Measurements from ENCODE around the gene HECW1.
"Not testable (repeated sequence)": the region's sequence is repeated elsewhere in the genome, so short reads cannot be mapped to it uniquely, and the experiment has no call there.

The HECW1 gene

DNA sequence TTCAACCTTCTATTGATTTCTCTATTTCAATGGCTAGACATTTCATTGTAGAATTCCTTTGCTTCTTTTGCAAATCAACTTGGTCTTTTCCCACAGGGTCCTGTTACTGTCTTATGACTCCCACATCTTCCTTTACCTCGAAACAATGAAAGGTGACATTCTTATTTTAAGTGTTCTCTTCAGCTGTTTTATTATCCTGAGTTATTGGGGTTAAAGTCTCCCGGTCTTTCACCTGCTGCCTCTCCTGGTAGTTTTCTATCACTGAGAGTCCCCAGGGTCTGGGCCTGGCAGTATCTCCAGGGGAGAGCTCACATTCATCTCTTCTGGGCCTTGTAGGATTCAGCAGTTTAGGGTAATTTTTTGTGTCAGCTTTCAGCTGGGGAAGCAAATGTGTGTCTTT lies 95.8 kb downstream of the HECW1 start:
- DNase-seq (ENCODE audit: low read depth in 2 of 2), result no peak

DNA sequence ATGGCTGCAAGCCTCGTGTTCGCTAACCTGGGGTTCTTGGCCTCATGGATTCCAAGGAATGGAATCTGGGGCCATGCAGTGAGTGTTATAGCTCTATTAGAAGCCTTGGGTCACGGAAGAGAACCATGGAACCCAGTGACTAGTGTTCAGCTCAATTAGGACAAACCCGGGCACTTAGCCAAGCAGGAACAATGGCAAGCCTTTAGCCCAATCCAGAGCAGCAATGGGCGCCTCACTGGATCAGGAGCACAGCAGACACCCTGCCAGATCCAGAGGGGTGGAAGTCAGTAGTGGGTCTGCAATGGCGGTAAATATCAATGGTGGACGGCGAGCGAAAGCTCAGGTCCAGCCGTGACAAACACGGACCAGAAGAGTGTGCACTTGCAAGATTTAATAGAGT lies 98.1 kb downstream of the HECW1 start:
- not testable (repeated sequence) for DNase-seq (ENCODE audit: low read depth in 2 of 2)

DNA sequence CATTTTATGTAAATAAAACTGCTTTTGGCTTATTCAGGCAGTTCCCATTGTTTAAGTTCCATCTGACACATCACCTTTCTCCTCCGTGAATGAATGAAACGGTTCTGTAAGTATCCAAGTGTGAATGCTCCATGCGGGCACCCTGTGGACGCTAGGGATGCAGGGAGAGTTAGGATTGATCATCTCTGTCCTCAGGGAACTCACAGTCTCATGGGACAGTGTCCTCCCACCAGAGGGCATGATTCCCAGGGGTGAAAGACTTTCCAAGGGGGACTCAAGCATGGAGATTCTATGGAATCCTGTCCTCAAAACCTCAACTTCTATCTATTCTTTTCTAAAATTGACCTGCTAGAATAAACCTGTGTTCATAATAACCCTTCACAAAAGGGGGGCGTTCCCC lies 98.8 kb downstream of the HECW1 start:
- no peak for DNase-seq (ENCODE audit: low read depth in 2 of 2)

DNA sequence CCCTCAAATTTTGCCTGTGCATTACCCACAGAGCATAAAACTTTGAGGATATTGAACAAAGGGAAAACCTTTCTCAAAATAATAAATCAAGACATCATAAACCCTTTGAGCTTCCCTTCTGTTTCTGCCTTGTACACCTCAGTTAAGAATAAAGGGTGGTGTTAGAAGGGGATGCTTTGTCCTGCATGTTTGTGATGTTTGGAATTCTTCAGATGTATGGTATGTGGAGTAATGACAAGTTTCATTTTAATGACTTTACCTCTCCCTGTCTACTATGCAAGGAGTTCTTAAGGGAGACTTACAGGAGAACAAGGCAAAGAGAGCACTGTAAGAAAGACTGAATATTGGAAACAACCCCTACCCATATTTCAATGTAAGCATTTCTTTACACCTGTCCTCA lies 99.2 kb downstream of the HECW1 start:
- no peak for DNase-seq (ENCODE audit: low read depth in 2 of 2)

DNA sequence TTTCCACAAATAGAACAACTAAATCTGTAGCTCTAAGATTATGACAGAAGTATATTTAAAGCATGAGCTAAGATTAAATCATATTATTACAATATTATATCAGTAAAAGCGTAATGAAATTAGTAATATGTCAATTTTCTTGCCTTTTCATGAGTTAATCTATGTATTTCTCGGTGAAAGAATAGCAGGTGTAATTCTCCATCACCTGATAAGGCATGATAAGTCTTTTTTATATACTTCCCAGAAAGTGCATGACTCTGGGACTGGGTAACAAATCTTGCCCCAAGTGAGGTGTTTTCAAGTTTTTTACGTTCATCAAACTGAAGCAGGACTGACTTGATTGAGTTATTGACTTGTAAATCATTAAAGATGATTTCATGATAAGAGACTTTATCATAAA lies 100.5 kb downstream of the HECW1 start:
- no peak for DNase-seq (ENCODE audit: low read depth in 2 of 2)

DNA sequence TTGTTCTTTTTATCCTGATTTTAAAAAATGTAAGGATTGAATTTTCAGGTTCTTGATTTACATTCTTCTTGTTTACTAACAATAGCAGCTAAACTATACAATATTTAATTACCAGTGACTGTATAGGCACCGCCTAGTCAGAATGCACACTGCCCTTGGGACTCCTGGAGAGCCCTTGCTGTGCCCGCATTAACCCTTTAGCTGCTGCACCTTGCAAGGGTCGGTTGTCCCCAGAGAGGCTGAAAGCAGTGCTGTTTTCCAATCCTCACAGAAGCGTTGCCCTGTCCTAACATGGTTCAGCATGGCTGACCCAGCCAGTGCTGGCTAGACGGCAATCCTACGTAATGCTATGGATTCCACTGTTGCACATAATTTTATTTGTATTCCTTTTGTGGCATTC lies 102.6 kb downstream of the HECW1 start:
- DNase-seq (ENCODE audit: low read depth in 2 of 2), result no peak

DNA sequence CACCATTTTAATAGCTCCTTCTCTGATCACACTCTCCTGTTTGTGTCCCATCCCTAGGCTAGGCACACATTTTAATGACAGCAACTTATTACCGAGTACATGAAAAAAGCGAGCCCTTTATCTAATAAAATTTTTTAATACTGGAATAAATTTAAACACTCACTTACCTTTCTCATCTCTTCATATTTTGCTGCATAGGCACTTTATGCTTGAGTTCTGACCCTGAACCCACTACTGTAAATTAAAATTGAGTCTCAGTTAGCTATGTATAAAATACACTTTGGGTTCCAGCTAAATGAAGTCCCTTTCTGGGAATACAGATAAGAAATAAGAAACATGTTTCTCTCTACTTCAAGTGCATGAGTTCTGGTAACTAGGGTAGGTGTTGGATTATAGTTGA lies 104.6 kb downstream of the HECW1 start:
- DNase-seq (ENCODE audit: low read depth in 2 of 2), result no peak

DNA sequence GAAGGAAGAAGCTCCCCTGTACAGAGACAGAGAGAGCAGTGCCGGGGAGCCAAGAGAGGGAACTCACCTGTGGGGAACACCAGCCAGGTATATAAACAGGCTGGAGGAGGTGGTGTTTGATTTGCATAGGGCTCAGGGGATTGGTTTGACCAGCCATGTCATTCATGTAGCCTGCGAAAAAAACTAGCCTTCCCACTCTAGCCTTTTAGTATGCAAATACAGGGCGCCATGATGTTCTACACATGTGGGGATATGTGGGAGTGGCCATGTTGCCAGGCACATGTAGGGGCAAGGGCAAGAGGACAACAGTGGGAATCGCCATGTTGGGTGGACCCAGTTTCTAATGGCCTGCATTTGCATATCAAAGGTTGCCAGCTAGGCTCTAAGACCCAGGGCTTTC lies 106.5 kb downstream of the HECW1 start:
- not testable (repeated sequence) for DNase-seq (ENCODE audit: low read depth in 2 of 2)

DNA sequence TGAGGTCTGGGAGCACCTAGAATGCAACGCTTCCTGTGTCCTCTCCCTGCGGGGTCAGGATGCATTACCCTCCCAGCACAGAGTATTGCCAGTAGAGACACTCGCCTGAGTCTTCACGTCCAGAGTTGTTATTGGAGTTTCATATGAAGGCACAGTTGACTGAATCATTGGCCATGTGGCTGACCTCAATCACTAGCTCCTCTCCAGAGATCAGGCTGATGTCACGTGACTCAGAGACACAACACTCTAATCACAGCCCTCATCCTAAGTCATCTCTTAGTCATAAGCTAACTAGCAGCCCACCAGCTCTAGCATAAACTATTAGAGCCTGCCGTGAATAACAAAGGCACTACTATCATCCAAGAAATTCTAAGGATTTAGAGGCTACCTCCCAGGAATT lies 107.8 kb downstream of the HECW1 start:
- no peak for DNase-seq (ENCODE audit: low read depth in 2 of 2)

DNA sequence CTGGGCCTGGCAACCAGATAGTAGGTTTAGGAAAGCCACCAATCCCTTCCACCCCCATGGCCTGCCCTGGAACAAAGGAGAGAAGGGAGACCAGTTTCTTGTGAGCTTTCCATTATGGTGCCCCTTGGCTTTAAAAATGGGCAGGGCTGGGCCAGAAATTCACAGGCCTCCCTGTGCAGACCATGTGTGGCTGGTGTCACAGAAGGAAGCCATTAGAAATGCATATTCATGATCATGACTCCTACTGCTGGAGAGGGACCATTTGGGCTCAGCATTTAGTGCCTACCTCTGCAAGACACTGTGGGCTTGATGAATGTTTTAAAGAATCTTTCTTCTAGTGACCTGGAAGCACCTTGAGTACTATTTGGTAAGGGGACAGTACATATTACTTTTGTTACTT lies 108.3 kb downstream of the HECW1 start:
- DNase-seq (ENCODE audit: low read depth in 2 of 2), result no peak

DNA sequence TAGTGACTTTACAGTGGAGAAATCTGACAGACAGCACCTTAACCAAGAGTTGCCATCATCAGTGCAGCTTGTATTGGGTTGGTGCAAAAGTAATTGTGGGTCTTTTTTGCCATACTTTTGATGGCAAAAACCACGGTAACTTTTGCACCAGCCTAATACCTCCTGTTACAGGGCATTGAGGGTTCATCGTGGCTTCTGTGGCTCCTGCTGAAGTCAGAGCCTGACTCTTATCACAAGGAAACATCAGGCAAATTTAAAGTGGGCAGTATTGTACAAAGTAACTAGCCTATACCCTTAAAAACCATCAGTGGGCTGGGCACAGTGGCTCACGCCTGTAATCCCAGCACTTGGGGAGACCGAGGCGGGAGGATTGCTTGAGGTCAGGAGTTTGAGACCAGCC lies 117.4 kb downstream of the HECW1 start:
- DNase-seq (ENCODE audit: low read depth in 2 of 2), result no peak

DNA sequence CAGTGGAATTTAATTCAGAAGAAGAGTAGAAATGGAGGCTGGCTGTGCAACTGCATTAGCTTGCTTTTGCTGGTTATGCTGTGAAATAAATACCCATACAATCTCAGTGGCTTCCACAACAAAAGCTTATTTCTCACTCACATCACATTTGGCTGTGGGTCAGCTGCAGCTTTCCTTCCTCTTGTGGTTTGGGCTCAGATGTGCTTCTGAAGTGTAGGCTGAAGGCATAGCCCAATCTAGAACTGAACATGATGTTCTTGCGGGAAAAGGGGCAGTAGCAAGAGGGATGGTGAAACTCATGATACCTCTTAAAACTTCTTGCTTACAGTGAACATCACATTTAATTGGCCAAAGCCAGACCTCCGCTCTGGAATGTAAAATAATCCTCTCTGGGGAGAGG lies 119.9 kb downstream of the HECW1 start:
- DNase-seq (ENCODE audit: low read depth in 2 of 2), result no peak

DNA sequence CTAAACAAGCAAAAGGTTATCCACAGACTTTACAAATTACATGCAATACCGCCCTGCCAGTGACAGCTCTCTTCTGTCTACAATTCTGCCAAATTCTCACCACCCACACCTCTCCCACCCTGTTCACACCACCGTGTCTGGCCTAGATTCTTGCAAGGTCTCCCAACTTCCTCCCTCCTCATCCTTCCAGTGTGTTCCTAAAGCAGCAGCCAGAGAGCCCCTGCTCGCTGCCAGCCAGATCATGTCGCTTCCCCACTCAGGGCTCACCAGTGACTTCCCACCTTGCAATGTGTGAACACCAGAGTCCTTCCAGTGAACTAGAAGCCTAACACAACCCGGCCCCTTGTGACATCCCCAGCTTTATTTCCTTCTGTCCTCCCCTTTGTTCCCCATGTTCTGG lies 121.6 kb downstream of the HECW1 start:
- no peak for DNase-seq (ENCODE audit: low read depth in 2 of 2)

DNA sequence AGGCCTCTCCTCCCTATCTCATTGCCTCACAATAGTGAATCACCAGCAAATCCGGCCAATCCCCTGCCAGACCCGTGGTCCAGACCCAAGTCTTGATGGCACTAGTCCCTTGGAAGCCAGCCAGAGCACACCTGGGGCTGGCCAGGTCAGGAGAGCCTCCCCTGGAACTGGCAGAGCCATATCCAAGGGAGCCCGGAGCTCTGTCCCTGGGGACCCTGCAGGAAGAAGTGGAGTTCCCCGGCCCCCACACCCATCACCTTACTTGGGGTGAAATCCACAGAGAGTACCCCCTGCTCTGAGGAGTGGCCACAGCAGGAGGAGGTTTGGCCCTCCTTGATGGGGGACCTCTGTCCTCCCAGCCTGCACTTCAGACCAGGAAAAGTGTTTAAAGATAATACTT lies 122.5 kb downstream of the HECW1 start:
- no peak for DNase-seq (ENCODE audit: low read depth in 2 of 2)

DNA sequence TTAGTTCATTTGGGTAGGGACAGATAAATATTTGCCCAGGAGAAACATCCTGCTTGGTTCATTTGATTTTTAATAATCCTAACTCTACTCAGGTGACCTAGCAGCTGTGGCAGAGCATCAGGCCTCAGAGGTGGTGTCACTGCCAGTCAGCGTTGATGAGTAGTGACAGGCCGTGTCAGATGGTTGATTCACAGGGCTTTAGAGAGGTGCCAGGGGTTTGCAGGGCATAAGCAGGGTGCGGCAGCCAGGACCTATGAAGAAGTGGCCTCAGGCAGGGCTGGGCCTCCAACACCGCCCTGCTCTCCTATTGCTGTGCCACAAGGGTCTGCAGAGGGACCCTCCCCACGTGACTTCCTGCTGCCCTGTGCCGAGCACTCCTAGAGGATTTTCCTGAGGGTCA lies 128.1 kb downstream of the HECW1 start:
- DNase-seq (ENCODE audit: low read depth in 2 of 2), result no peak

DNA sequence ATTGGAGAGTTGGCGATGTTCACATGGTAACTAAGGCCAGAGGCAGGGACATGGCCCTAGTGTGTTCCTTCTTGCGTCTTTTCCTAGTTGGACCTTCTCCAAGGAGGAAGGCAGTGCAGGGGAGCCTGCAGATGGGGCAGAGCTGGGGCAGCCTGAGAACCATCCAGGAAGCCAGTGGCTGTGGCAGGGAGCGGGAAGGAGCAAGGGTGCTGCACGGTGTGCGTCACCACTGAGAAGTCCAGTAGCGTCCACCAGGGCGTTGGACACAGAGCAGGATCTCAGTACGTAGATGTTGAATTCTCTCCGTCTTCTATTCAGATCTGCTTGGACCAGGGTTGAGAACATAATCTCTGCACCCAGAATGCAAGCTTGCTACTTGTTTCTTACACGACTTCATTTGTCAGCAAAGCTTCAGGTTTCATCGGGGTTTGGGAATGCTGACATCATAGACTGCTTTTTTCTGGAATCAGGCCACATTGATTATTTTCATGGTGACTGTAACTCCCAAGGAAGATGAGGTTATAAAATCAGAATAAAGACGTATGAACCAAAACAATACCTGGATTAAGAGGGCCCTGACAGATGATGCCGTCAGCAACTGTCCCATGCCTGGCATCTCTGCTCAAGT lies 130.3 kb downstream of the HECW1 start:
- DNase-seq (ENCODE audit: low read depth in 2 of 2), result no peak

DNA sequence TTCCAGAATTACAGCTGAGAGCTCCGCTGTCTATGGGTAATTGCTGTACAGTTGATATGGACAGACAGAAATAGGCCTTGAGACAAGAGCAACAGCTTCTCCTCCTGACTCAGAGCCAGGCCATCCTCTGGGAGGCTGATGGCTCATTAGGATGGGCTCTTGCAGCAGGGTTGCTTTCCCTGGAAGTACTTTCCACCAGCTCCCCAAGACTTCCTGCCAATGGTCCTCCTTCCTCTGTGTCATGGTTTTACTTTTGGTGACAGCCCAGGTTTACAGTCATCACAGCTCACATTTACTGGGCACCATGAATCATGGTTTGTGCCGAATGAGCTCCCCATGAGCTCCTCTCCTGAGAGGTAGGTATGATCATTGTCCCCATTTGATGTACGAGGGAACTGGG lies 131.8 kb downstream of the HECW1 start:
- no peak for DNase-seq (ENCODE audit: low read depth in 2 of 2)

DNA sequence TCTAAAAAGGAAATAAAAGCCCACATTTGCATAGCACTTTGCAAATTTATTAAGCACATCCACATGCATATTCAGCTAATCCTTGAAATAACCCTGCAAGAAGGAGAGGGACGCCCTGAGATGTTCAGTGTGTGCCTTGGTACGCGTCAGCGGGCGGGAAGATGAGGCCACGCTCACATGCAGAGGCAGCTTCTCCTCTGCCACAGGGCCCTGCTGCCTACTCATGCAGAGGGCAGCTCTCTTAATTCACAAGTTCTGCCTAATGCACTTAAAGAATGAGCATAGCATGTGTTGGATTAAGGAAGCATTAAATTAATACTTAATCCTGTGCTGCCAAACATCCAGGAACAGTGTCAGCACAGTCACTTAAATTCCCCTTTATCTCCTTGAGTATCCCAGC lies 132.3 kb downstream of the HECW1 start:
- no peak for DNase-seq (ENCODE audit: low read depth in 2 of 2)

DNA sequence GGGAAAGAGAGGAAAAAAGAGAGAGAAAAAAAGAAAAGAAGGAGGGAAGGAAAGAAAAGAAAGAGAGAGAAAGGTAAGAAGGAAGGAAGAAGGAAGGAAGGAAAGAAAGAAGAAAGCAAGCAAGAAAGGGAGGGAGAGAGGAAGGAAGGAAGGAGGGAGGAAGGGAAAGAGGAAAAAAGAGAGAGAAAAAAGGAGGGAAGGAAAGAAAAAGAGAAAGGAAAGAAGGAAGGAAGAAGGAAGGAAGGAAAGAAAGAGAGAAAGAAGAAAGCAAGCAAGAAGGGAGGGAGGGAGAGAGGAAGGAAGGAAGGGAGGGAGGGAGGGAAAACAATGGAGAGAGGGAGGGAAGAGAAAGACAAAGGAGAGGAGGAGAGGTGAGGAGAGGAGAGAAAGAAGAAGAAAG lies 135.3 kb downstream of the HECW1 start:
- no peak for DNase-seq (ENCODE audit: low read depth in 2 of 2)

DNA sequence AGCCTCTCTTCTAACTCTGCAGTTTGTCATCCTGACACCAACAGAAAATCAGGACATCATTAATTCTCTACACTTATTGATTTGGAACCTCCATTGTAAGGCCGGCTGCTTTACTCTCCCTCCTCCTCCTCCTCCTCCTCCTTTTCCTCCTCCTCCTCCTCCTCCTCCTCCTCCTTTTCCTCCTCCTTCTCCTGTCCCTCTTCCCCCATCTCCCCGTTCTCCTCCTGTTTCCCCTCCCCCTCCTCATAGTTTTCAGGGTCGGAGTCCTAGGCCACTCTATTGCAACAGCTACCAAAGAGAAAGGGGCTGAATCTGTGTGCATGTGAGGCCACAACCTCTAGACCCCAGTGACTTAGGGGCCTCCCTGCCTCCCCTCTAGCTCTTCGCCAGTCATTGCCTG lies 136.1 kb downstream of the HECW1 start:
- no peak for DNase-seq (ENCODE audit: low read depth in 2 of 2)

DNA sequence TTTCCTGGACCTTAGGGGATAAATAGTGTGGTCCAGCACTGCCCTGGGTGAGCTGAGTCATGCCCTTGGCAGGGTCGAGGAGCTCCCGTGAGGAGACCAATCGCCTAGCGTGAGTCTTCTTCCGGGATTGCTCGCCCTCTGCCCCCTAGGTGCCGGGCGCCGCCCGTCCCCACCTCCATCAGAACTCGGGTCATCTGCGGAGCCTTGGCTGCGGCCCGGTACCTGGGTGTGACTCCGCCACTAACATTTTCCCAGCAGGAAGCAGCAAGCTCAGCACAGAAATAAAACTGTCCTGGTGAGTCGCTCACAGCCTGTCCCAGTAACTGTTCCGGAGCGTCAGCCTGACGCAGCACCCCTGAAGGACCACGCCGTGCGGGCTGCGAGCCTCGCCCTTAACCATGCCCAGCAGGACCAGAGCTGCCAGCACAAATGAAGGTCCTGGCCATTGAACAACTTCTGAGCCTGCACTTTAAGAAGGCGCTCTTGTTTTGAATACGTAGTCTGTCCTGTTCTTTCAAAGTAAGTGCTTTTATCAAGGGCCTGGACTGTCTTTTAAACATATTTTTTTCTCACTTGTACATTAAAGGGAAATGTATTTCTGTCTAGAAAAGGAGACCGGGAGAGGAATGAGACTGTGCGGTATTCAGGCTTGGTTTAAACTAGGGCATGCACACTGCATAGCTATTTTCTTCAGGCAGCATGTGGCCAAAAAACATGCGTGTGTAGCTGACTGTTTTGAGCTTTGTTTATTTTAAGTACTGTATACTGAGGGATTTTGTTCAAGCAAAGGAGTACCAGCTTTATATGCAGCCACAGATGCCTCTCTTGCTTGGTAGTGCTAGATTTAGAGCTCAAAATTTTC lies 136.7 kb downstream of the HECW1 start:
- DNase-seq (ENCODE audit: low read depth in 2 of 2), result no peak

DNA sequence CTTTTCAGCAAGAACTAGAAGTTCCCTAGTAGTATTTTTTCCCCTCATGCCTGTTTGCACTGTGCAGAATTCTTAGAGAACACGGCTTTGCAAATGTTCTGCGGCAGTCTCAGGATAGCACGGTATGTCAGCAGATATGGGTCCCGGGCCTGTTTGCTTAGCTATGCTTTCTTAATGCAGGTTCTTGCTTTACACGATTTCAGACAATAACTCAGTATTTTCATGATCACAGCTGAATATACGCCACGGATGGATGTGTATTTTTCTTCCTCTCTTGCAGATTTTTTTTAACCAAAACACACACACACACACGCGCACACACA lies 137.3 kb downstream of the HECW1 start:
- DNase-seq (ENCODE audit: low read depth in 2 of 2), result no peak

DNA sequence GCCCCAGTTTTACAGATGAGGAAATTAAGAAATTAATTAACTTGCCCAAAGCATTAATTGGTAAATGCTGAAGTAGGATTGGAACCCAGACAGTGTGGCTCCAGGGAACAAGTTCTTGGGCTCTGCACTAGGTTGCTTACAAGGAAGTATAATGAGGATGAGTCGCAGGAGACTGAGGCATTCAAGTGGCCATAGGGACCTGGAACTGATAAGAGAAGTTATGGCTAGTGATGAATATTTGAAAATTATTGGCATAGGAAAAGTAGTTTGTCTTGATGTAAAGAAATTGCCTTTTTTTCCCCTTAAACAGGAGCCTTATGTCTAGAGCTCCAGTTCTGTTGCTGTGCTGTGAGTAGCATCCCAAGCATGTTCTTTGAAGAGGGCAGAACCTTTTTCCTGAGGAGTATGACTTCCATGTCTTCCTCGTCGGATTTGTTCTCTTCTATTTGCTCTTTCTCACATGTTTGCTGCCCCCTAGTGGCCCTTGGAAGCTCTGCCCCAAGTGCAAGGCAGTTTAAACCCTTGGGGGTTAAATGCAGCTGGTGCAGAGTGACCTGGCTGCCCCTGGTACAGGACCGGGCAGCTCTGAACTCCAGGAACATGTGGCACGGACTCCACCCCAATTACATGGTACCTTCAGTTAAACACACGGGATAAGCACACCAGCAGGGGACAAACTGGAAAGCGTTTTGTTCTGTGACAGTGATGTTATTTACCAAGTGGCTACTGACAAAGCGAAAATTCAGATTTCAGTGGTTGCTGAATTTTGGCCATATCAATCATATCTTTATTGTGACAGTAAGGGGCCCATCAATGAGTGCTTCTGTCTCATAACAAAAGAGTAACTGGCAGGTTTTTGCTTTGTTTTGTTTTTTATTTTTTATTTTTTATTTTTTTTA lies 148.8 kb downstream of the HECW1 start:
- DNase-seq (ENCODE audit: low read depth in 2 of 2), result peak; percentile 24 to 30

All from stimulated activated CD8-positive, alpha-beta memory T cell treated with anti-CD3 and anti-CD28 coated beads, Interleukin-2, amount 100 ng/mL, for 1 hour (primary cell).